ENCODE data around the gene ZNF414.

- no peak for TF ChIP-seq CTCF (IDR thresholded peaks at IDR 0.05)
- no peak for TF ChIP-seq POLR2A (IDR thresholded peaks at IDR 0.05)
These were observed 10.5 kb downstream of the ZNF414 start for GRCh38 chr19:8503510-8503909.

Measured in body of pancreas (tissue), 4 donors.